Erythroblast (primary cell): ENCODE data around the gene SCPEP1.

Experiments
- GATA1 ChIP-seq: IDR thresholded peaks from 2 replicates; pipeline ENCODE4 v1.6.1; 2011; ENCODE audit warnings: low read depth, mild to moderate bottlenecking, control low read depth, low read length, moderate library complexity
- POLR2A ChIP-seq: IDR thresholded peaks from 2 replicates; pipeline ENCODE4 v1.6.1; 2011; ENCODE audit warnings: mild to moderate bottlenecking, low read length

DNA sequence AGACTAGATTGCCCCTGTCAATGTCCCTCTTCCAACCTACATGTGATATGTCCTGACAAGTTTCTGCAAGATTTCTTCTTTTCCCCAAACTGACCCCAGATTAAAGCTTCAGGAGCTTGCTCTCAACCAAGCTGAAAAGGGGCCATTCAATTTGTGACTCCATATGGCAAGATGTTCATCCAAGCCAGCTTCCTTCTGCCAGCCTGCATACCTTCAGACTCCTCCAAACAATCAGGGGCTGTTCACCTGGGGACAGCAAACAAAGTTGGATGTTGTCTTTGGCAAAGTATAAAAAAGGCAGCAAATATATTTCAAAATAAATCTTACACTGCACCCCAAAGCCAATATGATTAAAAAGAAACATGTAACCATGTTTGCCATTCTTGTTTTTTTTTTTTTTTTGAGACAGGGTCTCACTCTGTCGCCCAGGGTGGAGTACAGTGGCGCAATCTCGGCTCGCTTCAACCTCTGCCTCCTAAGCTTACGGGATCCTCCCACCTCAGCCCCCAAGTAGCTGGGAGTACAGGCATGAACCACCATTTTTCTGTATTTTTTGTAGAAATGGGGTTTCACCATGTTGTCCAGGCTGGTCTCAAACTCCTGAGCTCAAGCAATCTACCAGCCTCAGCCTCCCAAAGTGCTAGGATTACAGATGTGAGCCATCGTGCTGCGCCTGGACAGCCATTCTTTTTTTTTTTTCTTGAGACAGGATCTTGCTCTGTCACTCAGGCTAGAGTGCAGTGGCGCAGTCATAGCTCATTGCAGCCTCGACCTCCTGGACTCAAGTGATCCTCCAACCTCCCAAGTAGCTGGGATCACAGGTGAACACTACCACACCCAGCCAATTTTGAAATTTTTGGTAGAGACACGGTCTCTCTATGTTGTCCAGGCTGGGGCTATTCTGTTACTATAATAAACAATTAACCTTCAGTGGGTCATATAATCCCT lies 57.1 kb downstream of the SCPEP1 start:
- TF ChIP-seq POLR2A = no peak
- no peak for TF ChIP-seq GATA1
